ENCODE measurements around the gene CCNI2.

GRCh38 chr5:132746592-132746953 is 653 bp upstream of the CCNI2 start:
- TF ChIP-seq TAF1 (IDR thresholded peaks at IDR 0.05; ENCODE audit: control insufficient read depth, extremely low read depth, insufficient read depth, low read length, severe bottlenecking) = no peak
- no peak for TF ChIP-seq ARID3A (IDR thresholded peaks at IDR 0.05; ENCODE audit: borderline replicate concordance, low read depth, low read length)
- no peak for TF ChIP-seq ZNF282 (CRISPR knock-in tag; IDR thresholded peaks at IDR 0.05)
- no peak for TF ChIP-seq C11orf30 (IDR thresholded peaks at IDR 0.05; ENCODE audit: low read depth)
- TF ChIP-seq NR2C2 (CRISPR knock-in tag; IDR thresholded peaks at IDR 0.05) = no peak
- TF ChIP-seq NR2C2 (tag; IDR thresholded peaks at IDR 0.05) = no peak
- TF ChIP-seq, protein P1, sequence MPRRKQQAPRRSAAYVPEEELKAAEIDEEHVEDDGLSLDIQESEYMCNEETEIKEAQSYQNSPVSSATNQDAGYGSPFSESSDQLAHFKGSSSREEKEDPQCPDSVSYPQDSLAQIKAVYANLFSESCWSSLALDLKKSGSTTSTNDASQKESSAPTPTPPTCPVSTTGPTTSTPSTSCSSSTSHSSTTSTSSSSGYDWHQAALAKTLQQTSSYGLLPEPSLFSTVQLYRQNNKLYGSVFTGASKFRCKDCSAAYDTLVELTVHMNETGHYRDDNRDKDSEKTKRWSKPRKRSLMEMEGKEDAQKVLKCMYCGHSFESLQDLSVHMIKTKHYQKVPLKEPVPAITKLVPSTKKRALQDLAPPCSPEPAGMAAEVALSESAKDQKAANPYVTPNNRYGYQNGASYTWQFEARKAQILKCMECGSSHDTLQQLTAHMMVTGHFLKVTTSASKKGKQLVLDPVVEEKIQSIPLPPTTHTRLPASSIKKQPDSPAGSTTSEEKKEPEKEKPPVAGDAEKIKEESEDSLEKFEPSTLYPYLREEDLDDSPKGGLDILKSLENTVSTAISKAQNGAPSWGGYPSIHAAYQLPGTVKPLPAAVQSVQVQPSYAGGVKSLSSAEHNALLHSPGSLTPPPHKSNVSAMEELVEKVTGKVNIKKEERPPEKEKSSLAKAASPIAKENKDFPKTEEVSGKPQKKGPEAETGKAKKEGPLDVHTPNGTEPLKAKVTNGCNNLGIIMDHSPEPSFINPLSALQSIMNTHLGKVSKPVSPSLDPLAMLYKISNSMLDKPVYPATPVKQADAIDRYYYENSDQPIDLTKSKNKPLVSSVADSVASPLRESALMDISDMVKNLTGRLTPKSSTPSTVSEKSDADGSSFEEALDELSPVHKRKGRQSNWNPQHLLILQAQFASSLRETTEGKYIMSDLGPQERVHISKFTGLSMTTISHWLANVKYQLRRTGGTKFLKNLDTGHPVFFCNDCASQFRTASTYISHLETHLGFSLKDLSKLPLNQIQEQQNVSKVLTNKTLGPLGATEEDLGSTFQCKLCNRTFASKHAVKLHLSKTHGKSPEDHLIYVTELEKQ (CRISPR knock-in tag; IDR thresholded peaks at IDR 0.05) = no peak
- TF ChIP-seq CTCF (IDR thresholded peaks at IDR 0.05 in 2 of 3, conservative IDR thresholded peaks at IDR 0.05 in 1 of 3; ENCODE audit: insufficient read depth in 2 of 3, low read depth in 1 of 3, low read length in 3 of 3) = no peak

All from K562 (cell line).